Endometrium (tissue), 2 donors: ENCODE measurements around the gene CTSL.

Experiments
- FAIRE-seq: peaks from 2 replicates; lab custom pipeline; 2012; peaks lifted over from hg19 to GRCh38; lab: Jason Lieb, UNC
- donor health status: control.
- donor health status: control.

Gene CTSL

GRCh38 chr9:87725900-87726709, at the start of gene CTSL:
Gene CTSL, plus strand, starts transcription at chr9:87726119. Its CDS starts 1,485 bp downstream, at chr9:87727604.
- no peak for FAIRE-seq

- no peak for FAIRE-seq
These were observed 48.7 kb upstream of the CTSL start for GRCh38 chr9:87676976-87677775.

GRCh38 chr9:87677776-87678587, 47.9 kb upstream of the CTSL start:
- no peak for FAIRE-seq

GRCh38 chr9:87678650-87679355, 47.1 kb upstream of the CTSL start:
- peak; percentile 81 for FAIRE-seq

- FAIRE-seq: no peak
These were observed 44.5 kb upstream of the CTSL start for GRCh38 chr9:87681271-87682061.

- FAIRE-seq: no peak
These were observed 43.8 kb upstream of the CTSL start for GRCh38 chr9:87682085-87682484.

- no peak for FAIRE-seq
These were observed 43.3 kb upstream of the CTSL start for GRCh38 chr9:87682618-87683017.

GRCh38 chr9:87683751-87684626, 41.9 kb upstream of the CTSL start:
- FAIRE-seq: no peak

GRCh38 chr9:87684627-87685219, 41.2 kb upstream of the CTSL start:
- FAIRE-seq: no peak

- no peak for FAIRE-seq
These were observed 40.5 kb upstream of the CTSL start for GRCh38 chr9:87685441-87685840.

GRCh38 chr9:87685871-87686519, 39.9 kb upstream of the CTSL start:
- FAIRE-seq: no peak

GRCh38 chr9:87686520-87687090, 39.3 kb upstream of the CTSL start:
- no peak for FAIRE-seq

GRCh38 chr9:87687207-87687606, 38.7 kb upstream of the CTSL start:
- peak; percentile 91 for FAIRE-seq

GRCh38 chr9:87694236-87694755, 31.6 kb upstream of the CTSL start:
- no peak for FAIRE-seq

GRCh38 chr9:87695523-87695922, 30.4 kb upstream of the CTSL start:
- no peak for FAIRE-seq

GRCh38 chr9:87696641-87697040, 29.3 kb upstream of the CTSL start:
- no peak for FAIRE-seq

GRCh38 chr9:87698069-87698809, 27.7 kb upstream of the CTSL start:
- FAIRE-seq: no peak

GRCh38 chr9:87699835-87700234, 26.1 kb upstream of the CTSL start:
- FAIRE-seq: no peak
